ENCODE measurements around the gene PDIA6.

PDIA6 gene

DNA sequence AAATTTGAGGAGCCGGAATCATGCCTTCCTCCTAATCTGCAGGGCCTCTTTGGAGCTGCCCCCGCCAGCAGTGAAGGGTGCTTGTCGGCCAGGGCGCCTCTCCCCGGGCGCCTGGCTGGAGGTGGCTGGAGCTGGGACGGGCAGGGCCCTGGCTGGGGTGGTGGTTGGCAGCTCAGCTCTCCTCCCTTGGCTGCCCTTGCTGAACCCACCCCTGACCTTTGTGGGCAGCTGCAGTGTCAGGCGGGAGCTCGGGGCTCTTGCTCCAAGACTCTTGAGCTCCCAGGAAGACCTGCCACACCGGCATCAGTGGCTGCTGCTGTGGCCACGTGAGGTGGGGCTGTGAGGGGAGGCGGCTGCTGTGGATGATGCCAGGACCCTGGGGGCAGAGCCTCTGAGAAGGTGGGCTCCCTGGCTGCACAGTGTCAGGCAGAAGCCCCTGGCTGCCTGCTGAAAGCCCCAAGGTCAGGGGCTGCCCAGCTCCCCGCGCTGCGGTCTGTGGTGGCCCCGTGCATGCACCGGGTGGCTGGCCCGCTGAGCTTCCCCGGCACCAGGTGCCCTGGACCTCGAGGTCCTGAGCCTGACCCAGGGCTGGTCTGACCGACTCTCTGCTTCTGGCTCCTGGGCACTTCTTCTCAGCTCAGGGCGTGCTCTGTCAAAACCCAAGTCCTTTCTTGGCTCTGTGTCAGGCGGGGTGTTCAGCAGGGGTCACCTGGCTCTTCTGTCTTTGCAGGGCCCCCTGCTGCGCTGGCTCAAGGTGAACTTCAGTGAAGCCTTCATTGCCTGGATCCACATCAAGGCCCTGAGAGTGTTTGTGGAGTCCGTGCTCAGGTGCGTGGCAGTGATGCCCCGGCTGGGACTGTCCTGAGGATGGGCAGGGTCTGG, 34.5 kb downstream of the PDIA6 start:
- DNase-seq (ENCODE audit: low spot score): no peak
- TF ChIP-seq, protein P1, sequence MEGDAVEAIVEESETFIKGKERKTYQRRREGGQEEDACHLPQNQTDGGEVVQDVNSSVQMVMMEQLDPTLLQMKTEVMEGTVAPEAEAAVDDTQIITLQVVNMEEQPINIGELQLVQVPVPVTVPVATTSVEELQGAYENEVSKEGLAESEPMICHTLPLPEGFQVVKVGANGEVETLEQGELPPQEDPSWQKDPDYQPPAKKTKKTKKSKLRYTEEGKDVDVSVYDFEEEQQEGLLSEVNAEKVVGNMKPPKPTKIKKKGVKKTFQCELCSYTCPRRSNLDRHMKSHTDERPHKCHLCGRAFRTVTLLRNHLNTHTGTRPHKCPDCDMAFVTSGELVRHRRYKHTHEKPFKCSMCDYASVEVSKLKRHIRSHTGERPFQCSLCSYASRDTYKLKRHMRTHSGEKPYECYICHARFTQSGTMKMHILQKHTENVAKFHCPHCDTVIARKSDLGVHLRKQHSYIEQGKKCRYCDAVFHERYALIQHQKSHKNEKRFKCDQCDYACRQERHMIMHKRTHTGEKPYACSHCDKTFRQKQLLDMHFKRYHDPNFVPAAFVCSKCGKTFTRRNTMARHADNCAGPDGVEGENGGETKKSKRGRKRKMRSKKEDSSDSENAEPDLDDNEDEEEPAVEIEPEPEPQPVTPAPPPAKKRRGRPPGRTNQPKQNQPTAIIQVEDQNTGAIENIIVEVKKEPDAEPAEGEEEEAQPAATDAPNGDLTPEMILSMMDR (IDR thresholded peaks at IDR 0.05; ENCODE audit: extremely low read depth, missing control alignments): no peak

DNA sequence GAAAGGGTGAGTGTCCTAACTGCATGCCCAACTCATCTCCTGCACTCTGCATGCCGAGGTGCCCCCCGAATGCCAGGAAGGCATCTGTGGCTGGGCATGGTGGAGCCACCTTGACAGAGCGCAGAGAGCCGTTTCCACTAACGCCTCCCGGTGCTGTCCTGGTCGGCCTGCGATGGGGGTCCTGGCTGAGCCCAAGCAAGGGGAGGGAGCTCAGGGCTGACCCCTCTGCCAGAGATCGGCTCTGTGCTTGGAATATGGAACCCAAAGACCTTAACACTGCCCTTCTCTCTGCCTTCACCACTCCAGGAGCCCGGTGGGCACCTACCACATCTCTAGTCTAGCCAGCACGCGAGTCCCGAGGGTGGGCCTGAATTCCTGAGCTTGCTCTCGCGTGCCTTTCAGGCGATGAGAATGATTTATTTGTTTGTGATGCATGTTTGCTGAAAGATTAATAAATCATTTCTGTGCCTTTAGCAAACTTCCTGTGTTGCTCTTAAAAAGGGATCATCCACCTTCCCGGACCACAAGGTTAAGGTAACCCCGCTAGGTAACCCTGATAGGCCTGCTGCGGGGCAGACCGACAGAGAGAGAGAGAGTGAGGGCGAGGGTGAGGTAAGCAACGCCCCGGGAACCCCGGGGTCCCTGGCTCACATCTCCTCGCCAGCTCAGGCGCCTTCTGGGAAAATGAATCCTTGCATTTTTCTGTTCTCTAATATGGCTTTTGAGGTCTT, 35.3 kb downstream of the PDIA6 start:
- TF ChIP-seq, protein P1 (IDR thresholded peaks at IDR 0.05; ENCODE audit: extremely low read depth, missing control alignments): no peak

DNA sequence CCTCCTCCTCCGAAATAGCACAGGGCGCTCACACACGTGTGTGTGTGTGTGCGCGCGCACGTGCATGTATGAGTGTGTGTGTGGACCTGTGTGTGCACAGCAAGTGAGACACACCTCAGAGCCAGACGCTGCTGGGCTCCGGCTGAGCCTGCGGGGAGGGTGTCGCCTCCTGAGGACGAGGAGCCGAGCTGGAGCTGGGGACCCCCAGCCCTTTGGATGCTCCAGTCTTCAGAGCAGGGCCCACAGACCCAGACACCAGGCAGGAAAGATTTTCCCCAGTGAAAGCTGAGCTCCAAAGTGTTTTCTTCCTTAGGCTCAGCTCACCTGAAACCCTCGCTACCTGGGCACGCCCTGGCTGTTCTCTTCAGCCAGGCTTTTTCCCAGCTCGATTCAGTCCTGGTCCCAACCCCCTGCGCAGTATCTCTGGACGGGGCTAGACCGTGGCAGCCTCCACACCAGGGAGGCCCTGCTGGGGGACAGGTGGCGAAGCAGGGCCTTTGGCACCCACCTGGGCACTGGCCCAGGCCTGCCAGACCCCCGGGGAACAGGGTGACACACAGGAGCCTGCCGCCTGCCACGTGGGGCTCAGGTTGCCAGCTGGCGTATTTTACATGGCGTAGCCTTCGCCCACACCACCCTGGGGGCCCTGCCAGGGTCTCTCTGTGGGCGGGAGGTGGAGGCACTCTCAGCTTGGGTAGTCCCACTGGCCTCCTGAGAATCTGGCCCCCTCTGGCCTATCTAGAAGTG, 36.2 kb downstream of the PDIA6 start:
- no peak for DNase-seq (ENCODE audit: low spot score)
- TF ChIP-seq, protein P1 (IDR thresholded peaks at IDR 0.05; ENCODE audit: extremely low read depth, missing control alignments): no peak

More for the DNA sequence above, 35.3 kb downstream of the PDIA6 start:
- no peak for DNase-seq (ENCODE audit: low spot score)

DNA sequence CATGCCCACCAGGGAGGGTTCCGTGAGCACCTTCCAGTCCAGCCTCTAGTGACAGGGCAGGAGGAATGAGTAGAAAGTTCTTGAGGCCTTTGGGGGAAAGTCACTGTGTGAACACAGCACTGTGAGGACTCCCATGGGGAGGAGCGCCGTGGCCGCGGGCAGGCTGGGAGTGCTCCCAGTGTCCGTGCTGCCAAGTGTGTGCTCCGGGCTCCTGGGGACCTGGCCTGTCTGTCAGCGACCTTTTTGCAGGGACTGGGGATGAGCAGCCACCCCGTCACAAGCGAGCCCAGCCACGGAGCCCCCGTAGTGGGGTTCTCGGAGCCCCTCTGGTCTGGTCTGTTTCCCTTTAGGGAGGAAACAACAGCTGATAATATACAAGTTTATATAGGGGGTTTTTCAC, 36.8 kb downstream of the PDIA6 start:
- DNase-seq (ENCODE audit: low spot score): no peak
- TF ChIP-seq, protein P1 (IDR thresholded peaks at IDR 0.05; ENCODE audit: extremely low read depth, missing control alignments): no peak

DNA sequence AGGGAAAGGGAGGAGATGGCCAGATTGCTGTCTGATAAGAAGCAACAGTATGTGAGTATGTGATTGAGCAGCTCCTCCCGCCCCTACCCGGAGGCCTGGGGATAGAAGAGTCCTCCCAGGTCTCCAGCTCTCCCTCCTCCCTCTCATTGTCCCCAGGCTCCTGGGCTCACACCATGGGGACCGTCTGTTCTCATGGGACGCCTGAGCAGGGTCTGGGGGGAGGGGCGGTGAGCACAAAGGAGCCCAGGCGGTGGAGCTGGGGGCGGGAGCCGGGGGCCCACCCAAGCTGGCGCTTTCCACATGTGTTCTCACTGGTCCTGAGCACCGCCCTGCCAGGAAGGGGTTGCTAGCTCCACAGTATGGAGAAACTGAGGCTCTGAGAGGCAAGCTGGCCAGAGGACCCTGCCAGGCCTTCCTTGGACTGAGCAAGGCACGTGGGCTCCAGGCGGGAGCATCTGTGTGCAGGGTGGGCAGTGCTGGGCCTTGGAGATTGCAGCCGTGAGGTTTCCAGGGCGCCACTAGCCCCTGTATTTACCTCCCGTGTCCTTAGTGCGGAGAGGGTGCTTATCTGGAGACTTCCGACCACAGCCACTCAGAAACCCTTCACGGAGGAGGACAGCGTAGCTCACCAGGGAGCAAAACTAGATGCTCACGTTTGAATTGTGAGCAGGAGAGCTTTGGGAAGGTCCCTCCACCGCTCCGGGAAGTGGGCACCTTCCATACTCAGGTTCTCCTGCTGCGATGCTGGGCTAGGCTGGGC, 37.4 kb downstream of the PDIA6 start:
- TF ChIP-seq, protein P1 (IDR thresholded peaks at IDR 0.05; ENCODE audit: extremely low read depth, missing control alignments): no peak
- DNase-seq (ENCODE audit: low spot score): no peak

DNA sequence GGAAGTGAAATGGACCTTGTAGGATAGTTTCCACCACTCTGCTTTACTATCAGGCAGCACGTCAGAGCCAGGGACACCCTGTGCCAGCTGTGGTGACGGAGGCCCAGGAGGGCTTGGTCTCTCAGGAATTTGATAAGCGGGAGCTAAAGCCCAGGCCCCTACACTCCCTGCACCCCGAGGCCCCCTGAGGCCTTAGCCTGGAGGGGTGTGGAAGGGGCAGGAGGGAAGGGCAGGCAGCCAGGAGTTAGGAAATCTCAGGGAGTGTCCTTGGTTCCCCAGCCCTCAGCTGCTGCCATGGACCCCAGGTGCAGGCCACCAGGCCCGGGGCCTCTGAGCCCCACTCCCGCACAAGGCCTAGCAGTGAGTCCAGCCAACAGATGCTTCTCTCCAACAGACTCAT, 38.2 kb downstream of the PDIA6 start:
- DNase-seq (ENCODE audit: low spot score): no peak
- TF ChIP-seq, protein P1 (IDR thresholded peaks at IDR 0.05; ENCODE audit: extremely low read depth, missing control alignments): no peak
